ENCODE results near the gene PXN. TPM values are rescaled to one million over a fixed set of nuclear protein-coding genes. Genes with fewer than 3 reads are reported as not detected.
A peak's percentile ranks its signal among the peaks of the same experiment; 100 is the strongest.
"Not testable (repeated sequence)": the region's sequence is repeated elsewhere in the genome, so short reads cannot be mapped to it uniquely, and the experiment has no call there.

PXN gene
- total RNA-seq, 1 donor from 2014 or later = 282 TPM

- Histone ChIP-seq H3K4me1 (peaks cover 29 to 55% of the 10 kb centered on the region in 2 donors), H3K9me3 (no peaks in the 10 kb centered on the region), H3K36me3 (peaks cover 0 to 6% of the 10 kb centered on the region in 2 donors), H3K27ac (peak overlapping the region; percentile 89), H3K27me3 (no peaks in the 10 kb centered on the region), H3K4me3 (no peak overlapping the region)
- intact Hi-C loops (cut with DNase I) = no loop called here
- DNase-seq (ENCODE audit: low spot score in 2 of 2) = no peak
- no peak for TF ChIP-seq CTCF (IDR thresholded peaks at IDR 0.05)
Measured at GRCh38 chr12:120254809-120255208, 10.7 kb downstream of the PXN start.

- H3K9me3 ChIP-seq; DNase-seq (ENCODE audit: low spot score in 2 of 2); intact Hi-C loops (cut with DNase I); H3K4me3 ChIP-seq; H3K36me3 ChIP-seq; H3K27me3 ChIP-seq: not testable (repeated sequence)
- Histone ChIP-seq H3K4me1 (peaks cover 38 to 52% of the 10 kb centered on the region in 2 donors), H3K27ac (peak overlapping the region; percentile 52 to 89)
Measured at GRCh38 chr12:120253313-120253712, 12.2 kb downstream of the PXN start.

- Histone ChIP-seq H3K9me3 (no peaks in the 10 kb centered on the region), H3K4me3 (no peak overlapping the region), H3K4me1 (peaks cover 29 to 51% of the 10 kb centered on the region in 2 donors), H3K27ac (peak overlapping the region; percentile 34 to 50), H3K36me3 (peaks cover 0 to 6% of the 10 kb centered on the region in 2 donors), H3K27me3 (no peaks in the 10 kb centered on the region)
- intact Hi-C loops (cut with DNase I) = no loop called here
- peak in 1 of 2 donors; percentile 70 for DNase-seq (ENCODE audit: low spot score in 2 of 2)
- TF ChIP-seq CTCF (IDR thresholded peaks at IDR 0.05) = no peak
Measured at GRCh38 chr12:120252071-120252906, 13.2 kb downstream of the PXN start.

- H3K4me3 ChIP-seq; H3K36me3 ChIP-seq; H3K9me3 ChIP-seq; H3K27me3 ChIP-seq; intact Hi-C loops (cut with DNase I); DNase-seq (ENCODE audit: low spot score in 2 of 2): not testable (repeated sequence)
- H3K4me1 ChIP-seq = peaks cover 25 to 47% of the 10 kb centered on the region in 2 donors
- H3K27ac ChIP-seq = peak overlapping the region; percentile 34 to 50
Measured at GRCh38 chr12:120251364-120252070, 14.0 kb downstream of the PXN start.

- H3K27me3 ChIP-seq = no peaks in the 10 kb centered on the region
- intact Hi-C loops (cut with DNase I) = no loop called here
- no peak for TF ChIP-seq CTCF (IDR thresholded peaks at IDR 0.05)
- H3K36me3 ChIP-seq = peaks cover 0 to 2% of the 10 kb centered on the region in 2 donors
- no peaks in the 10 kb centered on the region for H3K9me3 ChIP-seq
- H3K4me3 ChIP-seq = peak overlapping the region in 1 of 2 donors; percentile 23
- DNase-seq (ENCODE audit: low spot score in 2 of 2) = peak in 1 of 2 donors; percentile 83
- H3K4me1 ChIP-seq = peaks cover 19 to 41% of the 10 kb centered on the region in 2 donors
- peak overlapping the region; percentile 68 to 76 for H3K27ac ChIP-seq
Measured at GRCh38 chr12:120249875-120250795, 15.4 kb downstream of the PXN start.

GRCh38 chr12:120249266-120249874 lies 16.2 kb downstream of the PXN start:
- H3K4me1 ChIP-seq = peaks cover 19 to 41% of the 10 kb centered on the region in 2 donors
- TF ChIP-seq CTCF (IDR thresholded peaks at IDR 0.05) = no peak

More at GRCh38 chr12:120249266-120249874, 16.2 kb downstream of the PXN start:
- Histone ChIP-seq H3K9me3 (no peaks in the 10 kb centered on the region), H3K36me3 (no peaks in the 10 kb centered on the region), H3K27me3 (no peaks in the 10 kb centered on the region), H3K4me3 (peak overlapping the region in 1 of 2 donors; percentile 23), H3K27ac (peak overlapping the region; percentile 68 to 76)
- DNase-seq (ENCODE audit: low spot score in 2 of 2) = no peak
- intact Hi-C loops (cut with DNase I) = no loop called here
